H1 (cell line): ENCODE results near the gene SLCO2A1. TPM values are rescaled to one million over a fixed set of nuclear protein-coding genes. Genes with fewer than 3 reads are reported as not detected.

ENCODE experiments used
- CTCF ChIA-PET: fragments of 300-600 bp; sonication (Branson Sonifier 250); formaldehyde crosslinking; loops from one replicate; lab custom pipeline; 2021; ENCODE audit not compliant: partially characterized antibody; lab: Charles Lee
- POLR2A ChIA-PET: fragments of 300-600 bp; sonication (Branson Sonifier 250); formaldehyde crosslinking; loops from one replicate; lab custom pipeline; 2021; ENCODE audit warnings: inconsistent platforms; ENCODE audit not compliant: partially characterized antibody; lab: Charles Lee
- DNase-seq, 2 experiments: peaks; one replicate each; pipeline versions ENCODE4 v3.0.0 to v3.0.0-alpha.2; 2010 to 2022; ENCODE audit warnings: low spot score in 2 of 2, low read depth in 1 of 2, mixed read lengths in 1 of 2
- FAIRE-seq: peaks from 2 replicates; lab custom pipeline; 2011; peaks lifted over from hg19 to GRCh38; lab: Jason Lieb, UNC
- H2AFZ ChIP-seq: 2 replicates; pipeline ENCODE4 v1.8.1; 2012; ENCODE audit warnings: low read length, inconsistent platforms
- H2AK5ac ChIP-seq: 2 replicates; pipeline ENCODE4 v1.6.1; 2013; ENCODE audit warnings: low read depth, low read length
- H2BK120ac ChIP-seq: replicated peaks from 2 replicates; pipeline ENCODE3; 2013; ENCODE audit warnings: low read depth, low read length, inconsistent platforms
- H2BK12ac ChIP-seq: 2 replicates; pipeline ENCODE4 v1.6.1; 2013; ENCODE audit warnings: low read depth, low read length
- H2BK15ac ChIP-seq: 2 replicates; pipeline ENCODE4 v1.6.1; 2013; ENCODE audit warnings: low read length
- H2BK20ac ChIP-seq: 2 replicates; pipeline ENCODE4 v1.6.1; 2013; ENCODE audit warnings: low read length
- H2BK5ac ChIP-seq: 2 replicates; pipeline ENCODE4 v1.6.1; 2013; ENCODE audit warnings: low read depth, low read length
- H3K14ac ChIP-seq: 2 replicates; pipeline ENCODE4 v1.6.1; 2013; ENCODE audit warnings: inconsistent platforms; ENCODE audit not compliant: insufficient read length
- H3K18ac ChIP-seq: 2 replicates; pipeline ENCODE4 v1.6.1; 2013; ENCODE audit warnings: low read length; ENCODE audit errors: extremely low read depth
- H3K23ac ChIP-seq: 2 replicates; pipeline ENCODE4 v1.6.1; 2013; ENCODE audit warnings: inconsistent platforms; ENCODE audit not compliant: insufficient read length
- H3K23me2 ChIP-seq: 2 replicates; pipeline ENCODE4 v1.6.1; 2013; ENCODE audit warnings: low read depth, low read length
- H3K27ac ChIP-seq: 2 replicates; pipeline ENCODE4 v1.6.1; 2011; ENCODE audit warnings: low read depth, low read length, inconsistent platforms
- H3K27me3 ChIP-seq, 4 experiments: replicated peaks in 1 of 4; 1 replicate in 1 of 4; 2 replicates in 3 of 4; pipeline versions ENCODE4 v1.6.1 to v1.8.1; 2011 to 2013; ENCODE audit warnings: low read length in 3 of 4, mild to moderate bottlenecking in 3 of 4, inconsistent platforms in 2 of 4, mixed read lengths in 2 of 4, moderate library complexity in 1 of 4; ENCODE audit not compliant: control insufficient read depth in 3 of 4, insufficient read depth in 3 of 4; ENCODE audit errors: extremely low read depth in 1 of 4
- H3K36me3 ChIP-seq, 4 experiments: 2 replicates each; pipeline versions ENCODE4 v1.6.1 to v1.8.1; 2011 to 2013; ENCODE audit warnings: mild to moderate bottlenecking in 4 of 4, low read length in 3 of 4, moderate library complexity in 2 of 4, control low read depth in 1 of 4, inconsistent platforms in 1 of 4; ENCODE audit not compliant: insufficient read depth in 4 of 4, control insufficient read depth in 2 of 4
- H3K4ac ChIP-seq: replicated peaks from 2 replicates; pipeline ENCODE3; 2013; ENCODE audit warnings: low read length, low read depth, mixed read lengths, inconsistent platforms; ENCODE audit not compliant: insufficient read length
- H3K4me1 ChIP-seq, 4 experiments: replicated peaks in 1 of 4; 1 replicate in 1 of 4; 2 replicates in 3 of 4; pipeline versions ENCODE4 v1.6.1 to v1.8.1; 2011 to 2013; ENCODE audit warnings: low read length in 3 of 4, inconsistent platforms in 2 of 4, mixed read lengths in 1 of 4; ENCODE audit not compliant: insufficient read depth in 4 of 4, control insufficient read depth in 3 of 4
- H3K4me2 ChIP-seq, 2 experiments: 2 replicates each; pipeline versions ENCODE4 v1.6.1 to v1.8.1; 2011 to 2013; ENCODE audit warnings: low read depth in 2 of 2, low read length in 2 of 2, control low read depth in 1 of 2, inconsistent platforms in 1 of 2, mild to moderate bottlenecking in 1 of 2; ENCODE audit not compliant: insufficient read depth in 1 of 2
- H3K4me3 ChIP-seq, 4 experiments: fragments of 200-600, 300-600 bp in 1 of 4; sonication (generic), shearing (Covaris generic), sonication (Bioruptor Twin) in 1 of 4; 2 replicates each; pipeline versions ENCODE4 v1.5.1 to v1.8.1; 2011 to 2016; ENCODE audit warnings: low read length in 4 of 4, low read depth in 3 of 4, control low read depth in 2 of 4, inconsistent platforms in 2 of 4, mild to moderate bottlenecking in 2 of 4, mixed read lengths in 1 of 4, moderate library complexity in 1 of 4; ENCODE audit not compliant: insufficient read depth in 2 of 4; ENCODE audit errors: extremely low read depth in 1 of 4
- H3K56ac ChIP-seq: replicated peaks from 2 replicates; pipeline ENCODE3; 2013; ENCODE audit warnings: low read depth, mild to moderate bottlenecking, mixed read lengths, low read length, inconsistent platforms; ENCODE audit not compliant: insufficient read length
- H3K79me1 ChIP-seq: 2 replicates; pipeline ENCODE4 v1.6.1; 2013; ENCODE audit warnings: low read depth, low read length, control low read depth
- H3K79me2 ChIP-seq, 2 experiments: 2 replicates each; pipeline versions ENCODE4 v1.6.1 to v1.8.1; 2012 to 2013; ENCODE audit warnings: low read length in 2 of 2, mild to moderate bottlenecking in 2 of 2, inconsistent platforms in 1 of 2; ENCODE audit not compliant: insufficient read depth in 2 of 2, control insufficient read depth in 1 of 2
- H3K9ac ChIP-seq, 4 experiments: replicated peaks in 1 of 4; 1 replicate in 1 of 4; 2 replicates in 3 of 4; pipeline versions ENCODE4 v1.6.1 to v1.8.1; 2011 to 2013; ENCODE audit warnings: low read depth in 3 of 4, low read length in 3 of 4, control low read depth in 2 of 4, mild to moderate bottlenecking in 2 of 4, moderate library complexity in 2 of 4, inconsistent platforms in 1 of 4; ENCODE audit errors: extremely low read depth in 1 of 4
- H3K9me3 ChIP-seq, 2 experiments: 2 replicates each; pipeline versions ENCODE4 v1.6.1 to v1.8.1; 2012 to 2013; ENCODE audit warnings: mild to moderate bottlenecking in 2 of 2, moderate library complexity in 2 of 2, control low read depth in 1 of 2, inconsistent platforms in 1 of 2, low read depth in 1 of 2, low read length in 1 of 2, mixed read lengths in 1 of 2; ENCODE audit not compliant: insufficient read depth in 2 of 2
- H4K20me1 ChIP-seq, 2 experiments: replicated peaks in 1 of 2; 2 replicates each; pipeline versions ENCODE3 to v1.8.1; 2011 to 2013; ENCODE audit warnings: inconsistent platforms in 2 of 2, low read length in 2 of 2, mild to moderate bottlenecking in 1 of 2; ENCODE audit not compliant: insufficient read depth in 2 of 2, control insufficient read depth in 1 of 2
- H4K5ac ChIP-seq: 2 replicates; pipeline ENCODE4 v1.6.1; 2013; ENCODE audit warnings: low read length, low read depth, mixed read lengths, inconsistent platforms; ENCODE audit not compliant: insufficient read length
- H4K8ac ChIP-seq: 2 replicates; pipeline ENCODE4 v1.8.0; 2013; ENCODE audit warnings: mild to moderate bottlenecking, moderate library complexity, low read length, inconsistent platforms; ENCODE audit not compliant: insufficient read depth; ENCODE audit errors: extremely low read depth
- H4K91ac ChIP-seq: replicated peaks from 2 replicates; pipeline ENCODE3; 2013; ENCODE audit warnings: low read length, mixed read lengths, inconsistent platforms; ENCODE audit not compliant: insufficient read length
- CHD1 ChIP-seq: IDR thresholded peaks from 2 replicates; pipeline ENCODE4 v1.6.1; 2012; ENCODE audit warnings: low read depth, low read length, improper control_type of control experiment
- CHD2 ChIP-seq: IDR thresholded peaks from 2 replicates; pipeline ENCODE4 v1.6.1; 2012; ENCODE audit warnings: low read length, improper control_type of control experiment
- CTBP2 ChIP-seq: IDR thresholded peaks from 2 replicates; pipeline ENCODE4 v1.7.0; 2011; ENCODE audit warnings: borderline replicate concordance, mild to moderate bottlenecking, moderate library complexity, mixed read lengths, low read length; ENCODE audit not compliant: insufficient read depth, insufficient read length
- EGR1 ChIP-seq: IDR thresholded peaks from 2 replicates; pipeline ENCODE4 v1.6.1; 2011; ENCODE audit warnings: low read depth, low read length, borderline replicate concordance
- HDAC2 ChIP-seq, 2 experiments: fragments of 300-600 bp in 1 of 2; sonication (generic) in 1 of 2; IDR thresholded peaks; 2 replicates each; pipeline ENCODE4 v1.6.1; 2011 to 2012; ENCODE audit warnings: low read depth in 2 of 2, low read length in 2 of 2, mild to moderate bottlenecking in 2 of 2, moderate library complexity in 2 of 2, borderline replicate concordance in 1 of 2, inconsistent platforms in 1 of 2
- KDM5A ChIP-seq: fragments of 200-600 bp; IDR thresholded peaks from 2 replicates; pipeline ENCODE4 v1.7.1; 2012; ENCODE audit warnings: mild to moderate bottlenecking, low read length, inconsistent platforms, mixed read lengths
- POLR2A ChIP-seq, 2 experiments: IDR thresholded peaks; 1 replicate in 1 of 2; 2 replicates in 1 of 2; pipeline ENCODE4 v1.6.1; 2011; ENCODE audit warnings: low read depth in 2 of 2, low read length in 2 of 2, mild to moderate bottlenecking in 2 of 2; ENCODE audit errors: control extremely low read depth in 1 of 2
- RAD21 ChIP-seq, 2 experiments: IDR thresholded peaks in 1 of 2; conservative IDR thresholded peaks in 1 of 2; 2 replicates each; pipeline ENCODE4 v1.6.1; 2011; ENCODE audit warnings: low read depth in 2 of 2, low read length in 2 of 2, improper control_type of control experiment in 1 of 2, inconsistent platforms in 1 of 2, mild to moderate bottlenecking in 1 of 2, moderate library complexity in 1 of 2
- SUZ12 ChIP-seq: fragments of 200-600 bp; sonication (generic); IDR thresholded peaks from 2 replicates; pipeline ENCODE4 v1.6.1; 2012; ENCODE audit warnings: mild to moderate bottlenecking, inconsistent platforms, low read length, moderate library complexity, mixed read lengths
- TAF1 ChIP-seq: IDR thresholded peaks from 2 replicates; pipeline ENCODE4 v1.6.1; 2011; ENCODE audit warnings: mild to moderate bottlenecking, low read depth, low read length
- TEAD4 ChIP-seq: IDR thresholded peaks from 2 replicates; pipeline ENCODE4 v1.6.1; 2012; ENCODE audit warnings: low read depth, low read length, inconsistent platforms, mixed read lengths
- WGBS, 2 experiments: shearing (Covaris generic) in 1 of 2; methylation state at CpG; one replicate each; pipeline versions ENCODE4 v1.1.6 to v1.1.7; 2013 to 2015; ENCODE audit warnings: low lambda C conversion rate in 2 of 2, mixed read lengths in 2 of 2, inconsistent platforms in 1 of 2, low coverage in 1 of 2, missing lambda C conversion rate in 1 of 2; ENCODE audit not compliant: insufficient replicate concordance in 2 of 2, insufficient coverage in 1 of 2, insufficient read length in 1 of 2; ENCODE audit errors: extremely low coverage in 1 of 2, missing lambda C conversion rate in 1 of 2; 5-methylcytosine and 5-hydroxymethylcytosine counted together
- polyA plus RNA-seq, 7 experiments: library from polyadenylated mRNA; depleted of rRNA in 3 of 7; stranded (reverse) in 5 of 7; unstranded in 2 of 7; fragments of >200 nt in 5 of 7; fragments of 200-250 nt in 2 of 7; gene quantifications; 1 replicate in 5 of 7; 2 replicates in 1 of 7; 4 replicates in 1 of 7; pipeline versions ENCODE4 v1.2.1 to v1.2.3, GENCODE V29; 2011 to 2013; ENCODE audit warnings: missing spikeins in 2 of 7, mixed read lengths in 2 of 7
- total RNA-seq: library from RNA; stranded (reverse); fragmentation: NEBNext Ultra II Directional; extraction: Animal tissue kit (Norgen Biotek cat#: 25700); gene quantifications from 2 replicates; pipeline ENCODE4 v1.2.1, GENCODE V29; 2021

SLCO2A1 gene
- total and polyA plus RNA-seq, 2 of the 8 experiments (the other 6 are each of a cell fraction or from before 2014, with no cell fraction given) = 1.1 to 2.3 TPM

DNA sequence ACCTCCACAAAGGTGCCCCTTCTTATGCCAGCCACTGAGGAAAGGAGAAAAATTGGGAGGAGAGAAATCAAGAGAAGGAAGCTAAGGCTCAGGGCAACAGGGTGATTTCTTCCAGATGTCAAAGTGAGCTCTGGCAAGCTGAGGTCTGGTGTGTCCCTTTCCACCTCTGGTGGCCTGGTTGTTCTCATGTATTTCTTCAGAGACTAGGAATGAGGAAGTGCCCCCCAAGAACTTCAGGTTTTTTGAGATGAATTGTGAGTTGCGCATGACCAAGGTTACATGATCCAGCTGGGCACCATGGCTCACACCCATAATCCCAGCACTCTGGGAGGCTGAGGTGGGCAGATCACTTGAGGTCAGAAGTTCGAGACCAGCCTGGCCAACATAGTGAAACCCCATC, 139.7 kb downstream of the SLCO2A1 start:
- Histone ChIP-seq H2BK15ac (no peak overlapping the region), H3K9ac (no peak overlapping the region), H3K4me3 (no peak overlapping the region), H2BK20ac (no peak overlapping the region), H2BK12ac (no peak overlapping the region), H3K56ac (no peak overlapping the region), H3K4me1 (peaks cover 0 to 16% (median 6%) of the 10 kb centered on the region in 4 experiments; a peak in 6 of 7 replicates), H4K5ac (no peak overlapping the region), H2BK5ac (no peak overlapping the region), H3K4ac (no peak overlapping the region), H2AFZ (no peak overlapping the region), H3K27ac (no peak overlapping the region), H4K8ac (no peak overlapping the region), H3K79me2 (no peaks in the 10 kb centered on the region), H2BK120ac (no peak overlapping the region), H3K23ac (no peak overlapping the region), H3K36me3 (no peaks in the 10 kb centered on the region), H3K27me3 (peaks cover 2 to 21% (median 14%) of the 10 kb centered on the region in 4 experiments), H3K4me2 (no peak overlapping the region), H2AK5ac (no peak overlapping the region), H3K23me2 (peaks cover 9% of the 10 kb centered on the region), H3K18ac (no peak overlapping the region), H3K14ac (no peak overlapping the region), H4K91ac (no peak overlapping the region), H4K20me1 (no peaks in the 10 kb centered on the region), H3K79me1 (peaks cover 3% of the 10 kb centered on the region), H3K9me3 (no peaks in the 10 kb centered on the region)
- DNase-seq (no peak), FAIRE-seq (no peak)
- ChIA-PET CTCF (interaction anchor here (0.7 to 1.4 kb wide), 3 partner anchors 10 to 39 kb away, joined by 3 to 5 read pairs (median 3); no protein-coding TSS in a partner anchor), POLR2A (interaction anchor here (1.6 kb wide), 1 partner anchor 67 kb away, joined by 5 read pairs; no protein-coding TSS in a partner anchor)
- TF ChIP-seq SUZ12 (no peak), KDM5A (no peak), CTBP2 (no peak), TEAD4 (no peak), POLR2A (IDR thresholded peaks at IDR 0.05; ENCODE audit: control extremely low read depth in 1 of 2, low read depth in 2 of 2, low read length in 2 of 2) (no peak), CHD2 (no peak), RAD21 (IDR thresholded peaks at IDR 0.05 in 1 of 2, conservative IDR thresholded peaks at IDR 0.05 in 1 of 2; ENCODE audit: low read depth in 2 of 2, low read length in 2 of 2) (no peak), TAF1 (no peak), HDAC2 (IDR thresholded peaks at IDR 0.05; ENCODE audit: borderline replicate concordance in 1 of 2, low read depth in 2 of 2, low read length in 2 of 2) (no peak), EGR1 (no peak), CHD1 (no peak)
- WGBS, 2 experiments = 100% methylated on average over 2 of the region's 2 CpGs; no CpG with 5 or more reads in 1 of the 2 experiments
